Measurements from ENCODE around the gene APOL3. TPM values are rescaled to one million over a fixed set of nuclear protein-coding genes. Genes with fewer than 3 reads are reported as not detected.
"Not testable (repeated sequence)": the region's sequence is repeated elsewhere in the genome, so short reads cannot be mapped to it uniquely, and the experiment has no call there.

APOL3 gene
- total and polyA plus RNA-seq, 4 donors, result 3.0 to 15.1 (median 5.6) TPM

DNA sequence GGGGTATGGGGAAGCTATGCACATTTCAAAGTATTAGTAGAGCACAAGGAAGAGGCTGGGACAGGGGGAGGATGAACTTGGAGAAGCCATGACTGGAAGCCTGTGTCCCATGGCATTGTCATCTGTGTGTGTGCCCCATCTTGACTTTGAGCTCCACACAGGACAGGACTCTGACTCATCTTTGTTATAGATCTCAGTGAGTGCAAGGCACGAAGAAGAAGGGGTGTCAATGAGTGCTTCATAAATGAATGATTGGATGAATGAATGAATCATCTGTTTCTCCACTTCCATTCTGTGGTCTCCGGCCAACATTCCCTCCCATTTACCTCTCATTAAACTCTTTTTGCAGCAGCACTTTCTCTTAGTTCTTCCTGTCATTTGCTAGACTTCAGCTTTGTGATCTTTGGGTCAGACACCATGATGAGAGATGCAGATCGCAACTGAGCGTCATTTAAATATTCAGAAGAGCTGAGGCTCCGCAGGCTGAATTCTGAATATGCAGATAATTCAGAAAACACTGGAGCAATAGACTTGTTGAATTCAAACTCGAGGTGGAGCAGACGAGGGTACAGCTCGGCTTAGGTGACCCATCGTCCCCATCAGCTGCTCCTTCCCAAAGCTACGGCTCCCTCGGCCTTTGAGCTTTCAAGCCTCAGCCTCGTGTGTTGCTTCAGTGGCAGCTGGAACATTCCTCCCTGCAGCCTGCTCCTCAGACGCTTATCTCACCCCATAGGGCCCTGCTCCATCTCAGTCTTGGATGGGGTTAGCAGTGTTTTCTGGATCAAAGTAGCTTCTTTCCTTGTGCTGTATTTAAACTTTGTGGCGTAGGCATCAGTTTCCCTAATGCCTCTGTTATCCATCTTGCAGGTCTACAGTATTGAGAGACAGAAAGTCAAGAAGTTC lies 30.8 kb downstream of the APOL3 start:
- 79% methylated on average over 7 of the region's 14 CpGs for whole genome bisulfite sequencing (ENCODE audit: insufficient coverage)
- Histone ChIP-seq H3K27me3 (ENCODE audit: control insufficient read depth, insufficient read depth, low read length) (peaks cover 3% of the 10 kb centered on the region), H3K4me3 (ENCODE audit: low read depth, low read length) (no peak overlapping the region), H3K36me3 (ENCODE audit: control insufficient read depth, insufficient read depth, low read length) (no peaks in the 10 kb centered on the region), H3K9me3 (ENCODE audit: control insufficient read depth, insufficient read depth, low read length) (no peaks in the 10 kb centered on the region), H3K27ac (ENCODE audit: low read depth, low read length) (no peak overlapping the region), H3K4me1 (ENCODE audit: control insufficient read depth, insufficient read depth, low read length) (no peaks in the 10 kb centered on the region)
- DNase-seq (ENCODE audit: low read depth in 4 of 6, low spot score in 6 of 6), result no peak

DNA sequence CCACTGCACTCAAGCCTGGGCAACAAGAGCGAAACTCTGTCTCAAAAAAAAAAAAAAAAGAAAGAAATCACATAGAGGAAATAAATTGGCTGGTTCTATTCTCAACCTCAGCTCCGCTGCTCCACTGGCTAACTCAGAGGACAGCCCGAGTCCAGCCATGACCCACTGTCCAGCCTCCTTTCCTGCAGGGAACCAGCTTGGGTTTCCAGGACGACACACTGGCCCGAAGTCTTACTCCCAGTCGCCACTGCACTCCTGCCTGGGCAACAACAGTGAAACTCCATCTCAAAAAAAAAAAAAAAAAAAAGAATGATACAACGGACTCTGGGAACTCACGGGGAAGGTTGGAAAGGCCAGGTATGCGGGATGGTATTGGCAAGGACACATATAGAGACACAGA lies 31.5 kb downstream of the APOL3 start:
- 81% methylated on average over 4 of the region's 9 CpGs for WGBS (ENCODE audit: insufficient coverage)
- Histone ChIP-seq H3K27ac (ENCODE audit: low read depth, low read length) (no peak overlapping the region), H3K27me3 (ENCODE audit: control insufficient read depth, insufficient read depth, low read length) (peaks cover 3% of the 10 kb centered on the region)

DNA sequence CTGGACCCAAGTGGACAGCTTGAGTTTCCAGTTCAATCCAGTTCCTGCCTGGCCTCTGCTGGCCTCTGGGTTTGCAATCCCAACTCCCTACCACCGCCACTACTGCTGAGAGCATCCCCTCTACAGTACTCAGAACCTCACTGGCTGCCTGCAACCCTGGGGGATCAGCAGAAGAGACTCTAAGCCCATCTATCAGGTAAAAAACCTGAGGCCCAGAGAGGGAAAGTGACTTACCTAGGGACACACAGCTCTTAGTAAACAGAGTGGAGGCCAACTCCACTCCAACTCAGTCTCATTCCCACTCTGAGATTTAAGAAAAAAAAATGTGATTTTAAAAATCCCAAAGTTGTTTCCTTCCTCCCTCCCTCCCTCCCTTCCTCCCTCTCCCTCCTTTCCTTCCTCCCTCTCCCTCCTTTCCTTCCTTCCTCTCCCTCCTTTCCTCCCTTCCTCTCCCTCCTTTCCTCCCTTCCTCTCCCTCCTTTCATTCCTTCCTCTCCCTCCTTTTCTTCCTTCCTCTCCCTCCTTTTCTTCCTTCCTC lies 34.5 kb downstream of the APOL3 start:
- DNase-seq (ENCODE audit: low read depth in 4 of 6, low spot score in 6 of 6), result no peak
- H3K36me3 ChIP-seq (ENCODE audit: control insufficient read depth, insufficient read depth, low read length), result no peaks in the 10 kb centered on the region
- no peak overlapping the region for H3K27ac ChIP-seq (ENCODE audit: low read depth, low read length)
- WGBS (ENCODE audit: insufficient coverage), result 83% methylated on average over 1 of the region's 1 CpG
- H3K4me3 ChIP-seq (ENCODE audit: low read depth, low read length), result no peak overlapping the region
- H3K27me3 ChIP-seq (ENCODE audit: control insufficient read depth, insufficient read depth, low read length), result peaks cover 3% of the 10 kb centered on the region
- H3K4me1 ChIP-seq (ENCODE audit: control insufficient read depth, insufficient read depth, low read length), result peaks cover 12% of the 10 kb centered on the region
- H3K9me3 ChIP-seq (ENCODE audit: control insufficient read depth, insufficient read depth, low read length), result no peaks in the 10 kb centered on the region

More for the DNA sequence above, 31.5 kb downstream of the APOL3 start:
- no peak for DNase-seq (ENCODE audit: low read depth in 4 of 6, low spot score in 6 of 6)
- Histone ChIP-seq H3K9me3 (ENCODE audit: control insufficient read depth, insufficient read depth, low read length) (no peaks in the 10 kb centered on the region), H3K4me3 (ENCODE audit: low read depth, low read length) (no peak overlapping the region), H3K4me1 (ENCODE audit: control insufficient read depth, insufficient read depth, low read length) (peaks cover 3% of the 10 kb centered on the region), H3K36me3 (ENCODE audit: control insufficient read depth, insufficient read depth, low read length) (no peaks in the 10 kb centered on the region)

GRCh38 chr22:36125434-36125833 lies 35.1 kb downstream of the APOL3 start:
- 83% methylated on average over 1 of the region's 6 CpGs for WGBS (ENCODE audit: insufficient coverage)
- H3K36me3 ChIP-seq (ENCODE audit: control insufficient read depth, insufficient read depth, low read length), result no peaks in the 10 kb centered on the region
- no peak for DNase-seq (ENCODE audit: low read depth in 4 of 6, low spot score in 6 of 6)
- H3K9me3 ChIP-seq (ENCODE audit: control insufficient read depth, insufficient read depth, low read length), result no peaks in the 10 kb centered on the region
- peaks cover 12% of the 10 kb centered on the region for H3K4me1 ChIP-seq (ENCODE audit: control insufficient read depth, insufficient read depth, low read length)
- no peak overlapping the region for H3K4me3 ChIP-seq (ENCODE audit: low read depth, low read length)
- no peak overlapping the region for H3K27ac ChIP-seq (ENCODE audit: low read depth, low read length)
- peaks cover 3% of the 10 kb centered on the region for H3K27me3 ChIP-seq (ENCODE audit: control insufficient read depth, insufficient read depth, low read length)

GRCh38 chr22:36124666-36125065 lies 35.9 kb downstream of the APOL3 start:
- DNase-seq (ENCODE audit: low read depth in 4 of 6, low spot score in 6 of 6), result no peak
- WGBS (ENCODE audit: insufficient coverage), result 85% methylated on average over 8 of the region's 11 CpGs
- Histone ChIP-seq H3K4me3 (ENCODE audit: low read depth, low read length) (no peak overlapping the region), H3K9me3 (ENCODE audit: control insufficient read depth, insufficient read depth, low read length) (no peaks in the 10 kb centered on the region), H3K27me3 (ENCODE audit: control insufficient read depth, insufficient read depth, low read length) (peaks cover 3% of the 10 kb centered on the region), H3K36me3 (ENCODE audit: control insufficient read depth, insufficient read depth, low read length) (no peaks in the 10 kb centered on the region), H3K4me1 (ENCODE audit: control insufficient read depth, insufficient read depth, low read length) (peaks cover 12% of the 10 kb centered on the region), H3K27ac (ENCODE audit: low read depth, low read length) (no peak overlapping the region)

DNA sequence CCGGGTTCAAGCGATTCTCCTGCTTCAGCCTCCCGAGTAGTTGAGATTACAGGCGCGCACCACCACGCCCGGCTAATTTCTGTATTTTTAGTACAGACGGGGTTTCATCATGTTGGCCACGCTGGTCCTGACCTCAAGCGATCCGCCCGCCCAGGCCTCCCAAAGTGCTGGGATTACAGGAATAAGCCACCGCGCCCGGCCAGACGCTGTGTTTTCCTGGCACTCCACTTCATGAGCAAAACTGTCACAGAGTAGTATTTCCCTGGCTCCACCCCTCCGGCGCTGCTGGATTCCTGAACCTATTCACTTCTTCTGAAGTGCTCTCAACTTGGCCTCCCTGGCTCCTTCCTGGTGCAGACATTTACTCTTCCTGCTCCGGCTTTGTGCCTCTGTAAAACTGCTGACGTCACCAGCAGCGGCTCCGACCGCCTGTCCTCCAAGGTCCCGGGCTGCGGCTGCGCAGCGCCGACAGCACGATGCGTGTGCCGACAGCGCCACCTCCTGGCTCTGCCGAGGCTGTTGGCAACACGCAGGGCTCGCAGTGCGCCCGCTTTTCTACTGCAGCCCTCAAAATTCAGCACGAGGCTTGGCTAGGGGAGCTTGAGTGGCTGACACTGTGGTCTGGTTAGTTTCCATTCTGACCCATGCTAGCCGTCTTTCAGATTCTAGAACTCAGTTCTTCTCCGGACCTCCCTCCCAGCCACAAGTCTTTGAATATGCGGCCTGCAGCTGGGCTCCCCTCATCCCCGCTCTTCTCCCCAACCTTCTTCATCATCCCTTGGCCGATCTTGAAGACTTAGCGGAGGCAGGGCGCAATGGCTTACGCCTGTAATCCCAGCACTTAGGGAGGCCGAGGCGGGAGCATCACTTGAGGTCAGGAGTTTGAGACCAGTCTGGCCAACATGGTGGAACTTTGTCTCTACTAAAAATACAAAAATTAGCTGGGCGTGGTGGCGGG lies 36.6 kb downstream of the APOL3 start:
- DNase-seq (ENCODE audit: low read depth in 4 of 6, low spot score in 6 of 6), result peak; percentile 81 to 98 (median 88)
- H3K27ac ChIP-seq (ENCODE audit: low read depth, low read length), result peak overlapping the region; percentile 76
- H3K36me3 ChIP-seq (ENCODE audit: control insufficient read depth, insufficient read depth, low read length), result no peaks in the 10 kb centered on the region
- H3K4me1 ChIP-seq (ENCODE audit: control insufficient read depth, insufficient read depth, low read length), result peaks cover 12% of the 10 kb centered on the region
- H3K4me3 ChIP-seq (ENCODE audit: low read depth, low read length), result peak overlapping the region; percentile 33
- H3K27me3 ChIP-seq (ENCODE audit: control insufficient read depth, insufficient read depth, low read length), result peaks cover 3% of the 10 kb centered on the region
- H3K9me3 ChIP-seq (ENCODE audit: control insufficient read depth, insufficient read depth, low read length), result no peaks in the 10 kb centered on the region
- WGBS (ENCODE audit: insufficient coverage), result 36% methylated on average over 47 of the region's 50 CpGs

DNA sequence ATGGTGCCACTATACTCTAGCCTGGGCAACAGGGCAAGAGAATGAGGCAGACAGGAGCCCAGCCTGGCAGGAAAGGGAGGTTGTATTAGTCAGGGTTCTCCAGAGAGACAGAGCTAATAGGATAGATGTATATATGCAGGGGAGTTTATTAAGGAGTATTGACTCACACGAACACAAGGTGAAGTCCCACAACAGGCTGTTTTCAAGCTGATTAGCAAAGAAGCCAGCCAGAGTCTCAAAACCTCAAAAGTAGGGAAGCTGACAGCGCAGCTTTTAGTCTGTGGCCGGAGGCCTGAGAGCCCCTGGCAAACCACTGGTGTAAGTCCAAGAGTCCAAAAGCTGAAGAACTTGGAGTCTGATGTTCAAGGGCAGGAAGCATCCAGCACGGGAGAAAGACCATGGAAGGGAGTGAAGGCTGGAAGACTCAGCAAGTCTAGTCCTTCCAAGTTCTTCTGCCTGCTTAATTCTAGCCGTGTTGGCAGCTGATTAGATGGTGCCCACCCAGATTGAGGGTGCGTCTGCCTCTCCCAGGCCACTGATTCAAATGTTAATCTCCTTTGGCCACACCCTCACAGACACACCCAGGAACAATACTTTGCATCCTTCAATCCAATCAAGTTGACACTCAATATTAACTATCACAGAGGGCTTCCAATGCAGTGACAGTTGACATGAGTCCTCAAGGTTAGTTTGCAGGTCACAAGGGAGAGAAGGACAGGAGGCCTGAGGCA lies 39.8 kb downstream of the APOL3 start:
- not testable (repeated sequence) for H3K36me3 ChIP-seq (ENCODE audit: control insufficient read depth, insufficient read depth, low read length); H3K27me3 ChIP-seq (ENCODE audit: control insufficient read depth, insufficient read depth, low read length); DNase-seq (ENCODE audit: low read depth in 4 of 6, low spot score in 6 of 6); H3K4me3 ChIP-seq (ENCODE audit: low read depth, low read length); H3K27ac ChIP-seq (ENCODE audit: low read depth, low read length); H3K9me3 ChIP-seq (ENCODE audit: control insufficient read depth, insufficient read depth, low read length)
- peaks cover 12% of the 10 kb centered on the region for H3K4me1 ChIP-seq (ENCODE audit: control insufficient read depth, insufficient read depth, low read length)
- WGBS (ENCODE audit: insufficient coverage), result 77% methylated on average over 6 of the region's 6 CpGs

DNA sequence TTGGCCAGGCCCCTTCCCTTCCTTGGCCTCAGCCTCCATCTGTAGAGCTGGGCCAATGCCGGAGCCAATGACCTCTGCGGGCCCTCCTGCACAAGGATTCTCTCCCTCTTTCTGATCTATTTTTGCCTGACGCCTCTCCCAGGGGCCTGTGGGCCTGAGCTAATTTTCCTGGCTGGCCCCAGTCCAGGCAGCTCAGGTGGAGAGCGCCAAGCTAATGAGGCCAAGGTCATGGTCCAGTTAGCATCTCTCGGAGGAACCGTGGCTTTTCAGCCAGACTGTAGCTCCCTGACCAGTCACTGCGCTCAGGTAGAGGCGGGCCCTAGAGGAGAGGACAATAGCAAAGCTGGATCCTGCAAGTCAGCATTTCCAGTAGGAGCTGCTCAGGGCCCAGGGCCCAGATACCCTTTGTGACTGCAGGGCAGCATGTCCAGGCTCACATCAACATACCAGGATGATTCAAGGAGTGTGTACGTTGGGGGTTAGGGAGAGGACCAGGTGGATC lies 43.5 kb downstream of the APOL3 start:
- DNase-seq (ENCODE audit: low read depth in 4 of 6, low spot score in 6 of 6), result peak in 1 of 6 donors; percentile 7
- no peaks in the 10 kb centered on the region for H3K27me3 ChIP-seq (ENCODE audit: control insufficient read depth, insufficient read depth, low read length)
- no peak overlapping the region for H3K27ac ChIP-seq (ENCODE audit: low read depth, low read length)
- no peaks in the 10 kb centered on the region for H3K36me3 ChIP-seq (ENCODE audit: control insufficient read depth, insufficient read depth, low read length)
- no peaks in the 10 kb centered on the region for H3K4me1 ChIP-seq (ENCODE audit: control insufficient read depth, insufficient read depth, low read length)
- no peaks in the 10 kb centered on the region for H3K9me3 ChIP-seq (ENCODE audit: control insufficient read depth, insufficient read depth, low read length)
- no peak overlapping the region for H3K4me3 ChIP-seq (ENCODE audit: low read depth, low read length)
- 71% methylated on average over 8 of the region's 9 CpGs for WGBS (ENCODE audit: insufficient coverage)

DNA sequence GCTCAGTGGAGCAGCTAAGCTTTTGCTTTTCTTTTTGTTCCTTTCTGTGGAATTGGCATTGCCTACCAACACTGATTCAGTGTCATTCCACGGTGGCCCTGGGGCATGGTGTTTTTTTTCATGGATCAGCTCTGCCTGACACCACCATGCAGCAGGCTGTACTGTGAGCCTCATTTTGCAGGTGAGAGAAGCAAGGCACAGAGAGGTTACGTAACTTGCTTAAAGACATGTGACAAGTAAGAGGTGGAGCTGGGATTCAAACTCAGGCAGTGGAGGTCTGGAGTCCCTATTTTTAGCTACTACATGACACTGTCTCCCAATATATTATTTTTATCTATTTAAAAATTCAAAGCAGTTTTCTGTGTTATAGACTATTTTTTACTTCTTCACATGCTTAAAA lies 44.4 kb downstream of the APOL3 start:
- Histone ChIP-seq H3K27ac (ENCODE audit: low read depth, low read length) (no peak overlapping the region), H3K36me3 (ENCODE audit: control insufficient read depth, insufficient read depth, low read length) (no peaks in the 10 kb centered on the region), H3K9me3 (ENCODE audit: control insufficient read depth, insufficient read depth, low read length) (no peaks in the 10 kb centered on the region), H3K4me3 (ENCODE audit: low read depth, low read length) (no peak overlapping the region), H3K4me1 (ENCODE audit: control insufficient read depth, insufficient read depth, low read length) (no peaks in the 10 kb centered on the region), H3K27me3 (ENCODE audit: control insufficient read depth, insufficient read depth, low read length) (no peaks in the 10 kb centered on the region)
- 70% methylated on average over 1 of the region's 2 CpGs for WGBS (ENCODE audit: insufficient coverage)
- no peak for DNase-seq (ENCODE audit: low read depth in 4 of 6, low spot score in 6 of 6)

Data from spinal cord (tissue), 10 donors.